GM21786 (cell line): Measurements from ENCODE around the gene MSRB1.
"Not testable (repeated sequence)": the region's sequence is repeated elsewhere in the genome, so short reads cannot be mapped to it uniquely, and the experiment has no call there.

Experiments
- ATAC-seq: cut with Tn5 transposase; IDR thresholded peaks from one replicate; pipeline ENCODE4 v1.9.1; 2021; ENCODE audit not compliant: unreplicated experiment

Gene MSRB1

GRCh38 chr16:1962161-1963153 is 19.5 kb upstream of the MSRB1 start:
- not testable (repeated sequence) for ATAC-seq

DNA sequence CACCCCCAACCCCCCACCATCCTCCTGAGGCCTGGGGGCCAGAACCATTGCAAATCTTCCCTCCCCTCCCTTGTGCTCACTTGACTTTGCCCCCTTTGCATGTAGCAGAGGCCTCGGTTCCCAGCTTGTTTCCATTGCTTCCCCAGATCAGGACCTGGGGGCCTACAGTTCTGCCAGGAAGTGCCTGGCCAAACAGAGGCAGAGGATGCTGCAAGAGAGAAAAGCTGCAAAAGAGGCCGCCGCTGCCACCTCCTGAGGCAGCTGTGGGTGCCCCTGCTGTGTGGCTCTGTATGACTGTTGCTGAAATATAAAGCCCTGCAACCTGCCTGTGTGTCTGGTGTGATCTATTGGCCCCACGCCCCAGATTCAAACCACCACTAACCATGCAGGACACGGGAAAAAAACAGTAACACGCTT is 18.7 kb upstream of the MSRB1 start:
- ATAC-seq, result no peak

GRCh38 chr16:1960665-1961630 is 17.9 kb upstream of the MSRB1 start:
- no peak for ATAC-seq

DNA sequence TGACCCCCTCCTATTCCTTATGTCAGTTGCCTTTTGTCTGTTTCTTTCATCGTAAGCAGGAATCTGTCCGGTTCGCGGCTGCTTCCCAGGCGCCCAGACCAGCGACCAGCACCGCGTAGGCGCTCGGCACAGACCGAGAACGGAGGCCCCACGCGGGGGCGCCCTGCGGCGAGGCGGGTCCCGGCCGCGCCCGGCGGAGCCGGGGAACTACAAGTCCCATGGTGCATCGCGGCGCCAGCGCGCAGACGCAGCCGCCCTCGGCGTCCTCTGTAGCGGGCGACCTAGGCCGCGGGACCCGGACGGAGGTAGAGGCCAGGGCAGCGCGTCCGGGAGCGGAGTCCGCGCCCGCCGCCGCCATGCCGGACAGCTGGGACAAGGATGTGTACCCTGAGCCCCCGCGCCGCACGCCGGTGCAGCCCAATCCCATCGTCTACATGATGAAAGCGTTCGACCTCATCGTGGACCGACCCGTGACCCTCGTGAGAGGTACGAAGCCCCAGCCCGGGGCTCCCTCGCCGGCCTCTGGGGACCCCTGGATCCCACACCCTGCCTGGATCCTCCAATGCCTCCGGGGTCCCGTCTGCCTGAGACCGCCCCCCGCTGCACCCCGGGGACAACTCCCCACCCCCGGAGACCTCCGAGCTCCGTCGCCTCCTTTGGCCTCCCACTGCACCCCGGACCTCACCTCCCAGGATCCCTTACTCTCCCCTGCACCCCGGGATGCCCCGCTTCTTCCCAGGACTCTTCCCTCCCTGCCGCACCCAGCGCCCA is 16.5 kb upstream of the MSRB1 start, which contains the start of gene NDUFB10:
Gene NDUFB10 (plus strand): TSS at position 270 of the 771 bp plus-strand sequence. CDS start 87 bp downstream, at position 357.
- peak; percentile 62 for ATAC-seq

DNA sequence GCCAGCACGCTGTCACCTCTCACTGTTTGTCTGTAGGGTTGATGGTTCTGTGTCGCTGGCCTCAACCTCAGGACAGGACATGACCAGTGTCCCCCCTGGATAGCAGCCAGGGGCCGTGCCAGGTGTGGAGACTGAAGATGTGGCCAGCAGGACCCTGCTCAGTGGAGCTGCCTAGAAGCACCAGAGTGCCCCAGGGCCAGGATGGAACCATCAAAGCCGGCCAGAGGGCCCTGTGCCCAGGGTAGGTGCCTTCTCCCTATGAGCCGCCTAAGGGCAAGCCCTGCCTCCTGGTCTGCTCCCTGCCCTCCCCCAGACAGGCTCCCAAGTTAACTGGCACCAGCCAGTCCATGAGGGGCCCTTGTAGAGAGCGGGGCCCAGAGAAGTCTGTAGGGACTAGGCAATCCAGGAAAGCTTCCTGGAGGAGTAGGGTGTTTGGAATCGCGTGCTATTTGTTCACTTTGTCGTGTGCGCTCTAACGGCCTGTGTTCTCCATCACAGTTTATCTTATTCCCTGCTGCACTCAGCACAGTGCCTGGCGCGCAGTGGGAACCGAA is 15.8 kb upstream of the MSRB1 start:
- ATAC-seq, result no peak

DNA sequence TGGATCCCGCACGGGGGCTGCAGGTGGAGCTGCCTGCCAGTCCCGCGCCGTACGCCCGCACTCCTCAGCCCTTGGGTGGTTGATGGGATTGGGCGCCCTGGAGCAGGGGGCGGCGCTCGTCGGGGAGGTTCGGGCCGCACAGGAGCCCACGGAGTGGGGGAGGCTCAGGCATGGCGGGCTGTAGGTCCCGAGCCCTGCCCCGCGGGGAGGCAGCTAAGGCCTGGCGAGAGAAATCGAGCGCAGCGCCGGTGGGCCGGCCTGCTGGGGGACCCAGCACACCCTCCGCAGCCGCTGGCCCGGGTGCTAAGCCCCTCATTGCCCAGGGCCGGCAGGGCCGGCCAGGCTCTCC is 15.1 kb upstream of the MSRB1 start:
- not testable (repeated sequence) for ATAC-seq

- not testable (repeated sequence) for ATAC-seq
Observed at GRCh38 chr16:1957434-1958142, 14.6 kb upstream of the MSRB1 start.

GRCh38 chr16:1953734-1954133 is 10.7 kb upstream of the MSRB1 start:
- no peak for ATAC-seq

- no peak for ATAC-seq
Observed at GRCh38 chr16:1950559-1950958, 7.6 kb upstream of the MSRB1 start.

DNA sequence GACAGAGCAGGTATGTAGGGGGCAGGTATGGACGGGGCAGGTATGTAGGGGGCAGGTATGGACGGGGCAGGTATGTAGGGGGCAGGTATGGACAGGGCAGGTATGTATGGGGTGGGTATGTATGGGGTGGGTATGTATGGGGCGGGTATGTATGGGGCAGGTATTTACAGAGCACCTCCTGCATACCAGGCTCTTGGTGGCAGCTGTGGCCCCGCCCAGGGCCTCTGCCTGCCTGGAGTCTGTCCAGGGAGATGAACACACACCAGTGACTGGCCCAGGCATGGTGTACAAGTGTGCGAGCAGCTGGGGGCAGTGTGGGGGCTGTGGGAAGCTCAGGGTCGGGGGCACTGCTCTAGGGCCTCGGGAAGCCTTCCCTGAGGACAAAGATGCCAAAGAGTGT is 7.0 kb upstream of the MSRB1 start:
- no peak for ATAC-seq

DNA sequence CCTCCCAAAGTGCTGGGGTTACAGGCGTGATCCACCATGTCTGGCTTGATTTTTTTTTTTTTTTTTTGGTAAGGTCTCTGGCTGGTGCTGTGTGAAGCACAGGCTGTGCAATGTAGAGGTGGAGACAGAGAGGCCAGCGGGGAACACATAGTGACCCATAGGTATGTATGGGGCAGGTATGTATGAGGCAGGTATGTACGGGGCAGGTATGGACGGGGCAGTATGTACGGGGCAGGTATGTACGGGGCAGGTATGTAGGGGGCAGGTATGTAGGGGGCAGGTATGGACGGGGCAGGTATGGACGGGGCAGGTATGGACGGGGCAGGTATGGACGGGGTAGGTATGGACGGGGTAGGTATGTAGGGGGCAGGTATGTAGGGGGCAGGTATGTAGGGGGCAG is 6.5 kb upstream of the MSRB1 start:
- ATAC-seq, result no peak

DNA sequence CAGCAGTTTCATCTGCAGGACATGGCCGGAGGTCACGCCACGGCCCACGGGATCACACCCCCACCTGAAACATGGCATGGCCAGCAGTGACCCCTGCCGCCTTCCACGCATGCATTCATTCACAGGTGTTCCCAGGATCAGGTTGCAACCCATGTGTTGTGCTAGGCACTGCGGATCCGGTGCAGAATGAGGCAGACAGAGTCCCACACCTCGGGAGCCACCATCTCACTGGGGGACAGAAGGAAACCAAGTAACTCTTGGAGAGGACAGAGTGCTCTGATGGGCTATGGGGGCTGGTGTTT is 4.3 kb upstream of the MSRB1 start:
- ATAC-seq, result no peak

- no peak for ATAC-seq
Observed at GRCh38 chr16:1946495-1947368, 3.7 kb upstream of the MSRB1 start.

- no peak for ATAC-seq
Observed at GRCh38 chr16:1945559-1946391, 2.8 kb upstream of the MSRB1 start.

DNA sequence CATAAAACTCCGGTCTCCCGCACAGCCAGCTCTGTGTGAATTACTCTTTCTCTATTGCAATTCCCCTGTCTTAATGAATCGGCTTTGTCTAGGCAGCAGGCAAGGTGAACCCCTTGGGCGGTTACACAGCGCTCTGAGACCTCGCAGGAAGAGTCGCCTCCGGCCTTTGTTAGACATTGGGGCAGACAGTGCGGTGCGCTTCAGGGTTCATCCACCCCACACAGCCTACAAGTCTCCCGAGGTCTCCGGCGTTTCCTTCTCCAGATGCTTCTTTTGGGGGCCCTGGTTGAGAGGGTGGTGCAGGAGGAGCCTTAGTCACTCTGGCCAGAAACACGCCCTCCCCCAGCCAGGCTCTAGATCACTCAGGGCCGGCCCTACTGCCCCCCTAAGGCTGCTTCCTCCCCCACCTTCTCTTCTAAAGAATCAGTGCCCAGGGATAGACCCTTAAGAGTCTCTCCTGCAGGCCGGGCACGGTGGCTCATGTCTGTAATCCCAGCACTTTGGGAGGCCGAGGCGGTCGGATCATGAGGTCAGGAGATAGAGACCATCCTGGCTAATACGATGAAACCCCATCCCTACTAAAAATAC is 1.7 kb upstream of the MSRB1 start:
- no peak for ATAC-seq

DNA sequence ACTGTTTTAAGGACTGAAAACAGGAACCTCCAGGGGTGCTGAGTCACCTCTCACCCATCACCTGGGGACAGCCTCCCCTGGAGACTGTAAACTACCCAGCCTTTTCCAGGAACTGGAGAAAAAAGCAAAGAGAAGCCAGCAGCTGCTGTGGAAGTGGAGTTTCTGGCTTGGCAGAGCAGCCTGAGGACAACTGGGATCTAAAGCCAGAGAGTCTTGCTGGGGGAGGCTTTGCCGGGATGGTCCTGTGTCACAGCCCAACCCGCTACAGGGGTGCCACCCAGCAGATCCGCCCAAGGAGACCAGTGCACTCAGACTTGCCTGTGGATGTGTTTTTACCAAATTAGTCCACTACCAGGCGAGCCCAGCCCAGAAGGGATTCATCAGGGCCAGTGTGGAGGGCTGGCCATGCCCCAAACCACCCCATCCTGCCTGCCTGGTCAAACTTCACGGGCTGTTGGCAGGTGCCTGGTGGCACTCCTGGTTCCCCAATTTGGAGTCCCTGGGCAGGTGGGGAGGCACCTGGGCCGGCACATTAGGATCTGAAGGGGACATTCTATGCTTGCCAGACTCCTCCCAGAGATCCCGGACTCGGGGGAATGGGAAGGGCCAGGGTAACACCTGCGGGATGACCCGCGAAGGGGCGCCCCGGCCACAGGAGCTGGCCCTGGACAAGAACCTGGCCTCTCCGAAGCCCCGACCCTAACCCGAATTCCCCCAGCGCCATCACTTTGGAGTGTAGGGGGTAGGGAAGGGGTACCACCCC is 771 bp downstream of the MSRB1 start:
- no peak for ATAC-seq
